ES-I3 (cell line): ENCODE results near the gene CHKB.

Source experiments
- H3K36me3 ChIP-seq: 2 replicates; pipeline ENCODE4 v1.6.1; 2013; ENCODE audit warnings: mild to moderate bottlenecking, low read length, control low read depth, moderate library complexity; ENCODE audit not compliant: insufficient read depth
- H3K4me1 ChIP-seq: 2 replicates; pipeline ENCODE4 v1.6.1; 2013; ENCODE audit warnings: mild to moderate bottlenecking, control low read depth, low read length; ENCODE audit not compliant: insufficient read depth
- H3K9ac ChIP-seq: 2 replicates; pipeline ENCODE4 v1.6.1; 2013; ENCODE audit warnings: low read depth, mild to moderate bottlenecking, low read length, moderate library complexity
- H3K9me3 ChIP-seq: 2 replicates; pipeline ENCODE4 v1.6.1; 2013; ENCODE audit warnings: mild to moderate bottlenecking, low read length, moderate library complexity; ENCODE audit not compliant: control insufficient read depth, insufficient read depth

CHKB gene

DNA sequence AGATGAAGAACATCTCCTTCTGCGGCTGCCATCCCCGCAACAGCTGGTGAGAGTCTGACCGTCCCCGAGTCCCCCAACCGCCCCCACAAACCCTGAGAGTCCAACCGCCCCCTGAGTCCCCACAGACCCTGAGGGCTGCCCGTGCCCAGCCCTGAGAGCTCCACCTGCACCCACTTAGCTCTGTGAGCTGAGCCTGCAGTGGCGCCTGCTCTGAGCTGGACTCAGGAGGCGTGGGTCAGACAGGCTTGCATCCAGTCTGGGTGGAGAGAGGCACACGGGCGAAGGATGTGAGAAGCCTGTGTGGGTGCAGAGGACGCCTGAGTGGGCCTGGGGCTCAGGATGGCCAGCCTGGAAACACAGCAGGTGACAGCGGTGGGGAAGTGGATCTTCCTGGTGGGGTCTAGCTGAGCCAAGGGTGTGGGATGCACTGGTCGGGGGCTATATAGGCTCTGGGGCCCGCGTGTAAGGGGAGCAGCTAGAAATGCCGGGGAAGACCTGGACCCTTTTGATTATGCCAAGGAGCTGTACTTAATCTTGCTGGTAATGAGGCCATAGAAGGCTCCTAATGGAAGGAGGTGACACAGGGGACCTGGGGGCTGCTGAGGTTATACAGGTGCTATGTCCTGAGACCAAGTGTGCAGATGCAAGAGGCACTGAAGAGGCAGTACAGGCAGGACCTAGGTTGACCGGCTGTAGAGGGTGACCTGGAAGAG, 24.5 kb upstream of the CHKB start:
- no peak overlapping the region for H3K9ac ChIP-seq
- H3K36me3 ChIP-seq, result no peaks in the 10 kb centered on the region
- H3K4me1 ChIP-seq, result no peaks in the 10 kb centered on the region
- no peaks in the 10 kb centered on the region for H3K9me3 ChIP-seq

DNA sequence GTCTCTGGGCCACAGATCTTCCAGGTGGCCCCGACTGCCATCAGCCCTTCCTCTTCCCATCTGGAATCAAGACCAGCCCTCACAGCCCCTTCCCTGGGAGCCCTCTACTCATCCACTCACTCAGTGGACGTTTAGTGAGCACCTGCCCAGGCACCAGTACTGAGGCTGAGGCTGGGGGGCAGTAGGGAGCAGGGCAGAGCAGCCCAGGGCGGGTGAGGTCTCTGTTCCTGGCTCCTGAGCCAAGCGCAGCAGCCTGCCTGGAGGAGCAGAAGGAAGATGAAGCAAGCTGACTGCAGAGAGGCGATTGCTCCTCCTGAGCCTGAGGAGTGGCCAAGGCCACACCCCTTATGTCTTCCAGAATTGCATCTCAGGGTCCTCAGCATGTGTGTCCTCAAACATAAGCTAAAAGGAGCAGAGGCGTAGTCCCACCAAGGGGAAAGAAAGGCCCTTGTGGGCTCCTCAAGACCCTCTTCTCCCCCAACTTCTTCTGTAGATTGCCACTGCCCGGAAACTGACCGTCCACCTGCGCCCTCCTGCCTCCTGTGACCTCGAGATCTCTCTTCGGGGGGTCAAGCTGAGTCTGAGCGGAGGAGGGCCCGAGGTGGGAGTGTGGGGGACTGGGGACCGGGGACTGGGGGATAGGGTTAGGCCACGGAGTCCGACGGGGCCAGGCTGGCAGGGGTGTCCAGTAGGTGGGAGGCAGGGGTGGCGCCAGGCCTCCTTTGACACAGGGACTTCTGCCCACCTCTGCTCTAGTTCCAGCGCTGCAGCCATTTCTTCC, 23.7 kb upstream of the CHKB start:
- Histone ChIP-seq H3K36me3 (no peaks in the 10 kb centered on the region), H3K9me3 (no peaks in the 10 kb centered on the region), H3K4me1 (no peaks in the 10 kb centered on the region; the same call in 1 of the 2 replicates), H3K9ac (no peak overlapping the region)

DNA sequence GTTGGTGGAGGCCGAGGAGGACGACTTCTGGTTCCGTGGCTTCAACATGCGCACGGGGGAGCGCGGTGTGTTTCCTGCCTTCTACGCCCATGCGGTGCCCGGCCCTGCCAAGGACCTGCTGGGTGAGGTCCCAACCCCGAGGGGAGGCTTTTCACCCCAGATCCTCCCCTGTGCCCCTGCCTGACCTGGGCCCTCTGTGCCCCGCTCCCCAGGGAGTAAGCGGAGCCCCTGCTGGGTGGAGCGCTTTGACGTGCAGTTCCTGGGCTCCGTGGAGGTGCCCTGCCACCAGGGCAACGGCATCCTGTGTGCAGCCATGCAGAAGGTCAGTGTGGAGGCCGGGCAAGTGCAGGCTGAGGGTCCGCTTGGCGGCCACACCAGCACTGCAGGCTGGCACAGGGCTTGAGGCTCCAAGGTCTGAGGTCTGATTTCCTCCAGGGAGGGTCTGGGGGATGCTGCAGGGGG, 23.0 kb upstream of the CHKB start:
- no peaks in the 10 kb centered on the region for H3K9me3 ChIP-seq
- no peaks in the 10 kb centered on the region; the same call in 1 of the 2 replicates for H3K4me1 ChIP-seq
- no peaks in the 10 kb centered on the region for H3K36me3 ChIP-seq
- H3K9ac ChIP-seq, result no peak overlapping the region

DNA sequence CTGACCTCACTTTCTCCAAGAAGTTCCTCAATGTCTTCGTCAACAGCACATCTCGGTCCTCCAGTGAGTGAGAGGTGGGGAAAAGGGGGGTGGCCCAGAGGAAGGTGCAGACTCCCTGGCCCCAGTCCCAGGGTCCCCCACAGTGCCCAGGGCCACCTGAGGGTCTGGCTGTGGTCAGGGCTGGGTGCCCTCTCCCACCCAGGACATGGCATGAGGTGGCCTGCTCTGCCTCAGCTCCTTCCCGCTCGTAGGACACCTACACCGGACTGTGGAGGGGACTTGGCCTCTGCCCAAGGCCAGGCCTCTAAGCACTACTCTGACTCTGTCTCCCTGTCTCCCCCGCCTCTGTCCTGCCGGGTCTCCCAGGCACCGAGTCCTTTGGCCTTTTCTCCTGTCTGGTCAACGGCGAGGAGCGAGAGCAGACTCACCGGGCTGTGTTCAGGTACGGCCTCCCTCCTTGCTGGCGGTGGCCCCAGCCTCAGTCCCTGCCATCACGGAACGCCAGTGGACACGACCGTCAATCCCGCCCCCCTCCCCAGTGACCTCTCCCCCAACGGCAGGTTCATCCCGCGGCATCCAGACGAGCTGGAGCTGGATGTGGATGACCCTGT, 22.5 kb upstream of the CHKB start:
- Histone ChIP-seq H3K4me1 (no peaks in the 10 kb centered on the region; the same call in 1 of the 2 replicates), H3K9me3 (no peaks in the 10 kb centered on the region), H3K9ac (no peak overlapping the region), H3K36me3 (no peaks in the 10 kb centered on the region)

DNA sequence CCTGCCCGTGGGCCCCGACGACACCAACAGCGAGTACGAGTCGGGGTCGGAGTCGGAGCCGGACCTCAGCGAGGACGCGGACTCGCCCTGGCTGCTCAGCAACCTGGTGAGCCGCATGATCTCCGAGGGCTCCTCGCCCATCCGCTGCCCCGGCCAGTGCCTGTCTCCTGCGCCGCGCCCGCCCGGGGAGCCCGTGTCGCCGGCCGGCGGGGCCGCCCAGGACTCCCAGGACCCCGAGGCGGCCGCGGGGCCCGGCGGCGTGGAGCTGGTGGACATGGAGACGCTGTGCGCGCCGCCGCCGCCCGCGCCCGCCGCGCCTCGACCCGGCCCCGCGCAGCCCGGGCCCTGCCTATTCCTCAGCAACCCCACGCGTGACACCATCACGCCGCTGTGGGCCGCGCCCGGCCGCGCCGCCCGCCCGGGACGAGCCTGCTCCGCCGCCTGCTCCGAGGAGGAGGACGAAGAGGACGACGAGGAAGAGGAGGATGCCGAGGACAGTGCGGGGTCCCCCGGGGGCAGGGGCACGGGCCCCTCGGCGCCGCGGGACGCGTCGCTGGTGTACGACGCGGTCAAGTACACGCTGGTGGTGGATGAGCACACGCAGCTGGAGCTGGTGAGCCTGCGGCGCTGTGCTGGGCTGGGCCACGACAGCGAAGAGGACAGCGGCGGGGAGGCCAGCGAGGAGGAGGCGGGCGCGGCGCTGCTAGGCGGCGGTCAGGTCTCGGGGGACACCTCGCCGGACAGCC, 21.8 kb upstream of the CHKB start:
- Histone ChIP-seq H3K36me3 (no peaks in the 10 kb centered on the region), H3K4me1 (no peaks in the 10 kb centered on the region; the same call in 1 of the 2 replicates), H3K9me3 (no peaks in the 10 kb centered on the region)

DNA sequence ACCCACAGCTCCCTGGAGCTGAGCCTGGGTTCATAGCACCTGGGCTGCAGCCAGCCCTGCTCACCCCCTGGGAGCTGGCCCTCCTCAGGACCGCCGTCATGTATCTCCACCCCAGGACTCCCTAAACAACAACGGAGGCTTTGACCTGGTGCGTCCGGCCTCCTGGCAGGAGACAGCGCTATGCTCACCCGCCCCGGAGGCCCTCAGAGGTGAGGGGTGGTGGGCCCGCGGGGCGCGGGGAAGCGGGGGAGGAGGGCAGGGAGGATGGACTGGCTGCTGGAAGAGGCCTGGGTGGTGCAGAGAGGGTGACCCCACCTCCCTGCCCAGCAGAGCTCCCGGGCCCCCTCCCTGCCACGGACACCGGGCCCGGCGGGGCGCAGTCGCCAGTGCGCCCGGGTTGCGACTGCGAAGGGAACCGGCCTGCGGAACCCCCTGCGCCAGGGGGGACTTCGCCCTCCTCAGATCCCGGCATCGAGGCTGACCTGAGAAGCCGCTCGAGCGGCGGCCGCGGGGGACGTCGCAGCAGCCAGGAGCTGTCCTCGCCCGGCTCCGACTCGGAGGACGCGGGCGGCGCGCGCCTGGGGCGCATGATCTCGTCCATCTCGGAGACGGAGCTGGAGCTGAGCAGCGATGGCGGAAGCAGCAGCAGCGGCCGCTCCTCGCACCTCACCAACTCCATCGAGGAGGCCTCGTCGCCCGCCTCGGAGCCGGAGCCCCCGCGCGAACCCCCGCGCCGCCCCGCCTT, 21.0 kb upstream of the CHKB start:
- peak overlapping the region; percentile 20; the same call in 1 of the 2 replicates for H3K9ac ChIP-seq
- H3K36me3 ChIP-seq, result no peaks in the 10 kb centered on the region
- no peaks in the 10 kb centered on the region; the same call in 1 of the 2 replicates for H3K4me1 ChIP-seq
- H3K9me3 ChIP-seq, result no peaks in the 10 kb centered on the region

More for the DNA sequence above, 21.8 kb upstream of the CHKB start:
- H3K9ac ChIP-seq, result peak overlapping the region; percentile 20; the same call in 1 of the 2 replicates

DNA sequence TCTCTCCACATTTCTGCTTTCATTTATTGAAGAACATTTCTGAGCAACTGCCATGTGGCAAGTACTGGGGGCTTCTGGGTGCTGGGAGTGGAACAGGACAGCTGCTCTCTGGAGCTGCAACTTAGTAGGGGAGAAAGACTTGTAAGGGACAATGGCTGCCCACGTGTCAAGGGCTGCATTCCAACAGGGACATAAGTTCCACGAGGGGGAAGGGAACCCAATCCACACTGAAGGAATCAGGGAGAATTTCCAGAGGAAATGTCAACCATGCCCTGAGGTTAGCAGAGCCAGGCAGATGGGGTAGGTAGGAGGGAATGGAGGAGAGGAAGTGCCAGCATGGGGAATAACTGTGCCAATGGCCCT, 19.7 kb upstream of the CHKB start:
- no peaks in the 10 kb centered on the region for H3K36me3 ChIP-seq
- H3K4me1 ChIP-seq, result no peaks in the 10 kb centered on the region; the same call in 1 of the 2 replicates
- H3K9me3 ChIP-seq, result no peaks in the 10 kb centered on the region
- H3K9ac ChIP-seq, result no peak overlapping the region

DNA sequence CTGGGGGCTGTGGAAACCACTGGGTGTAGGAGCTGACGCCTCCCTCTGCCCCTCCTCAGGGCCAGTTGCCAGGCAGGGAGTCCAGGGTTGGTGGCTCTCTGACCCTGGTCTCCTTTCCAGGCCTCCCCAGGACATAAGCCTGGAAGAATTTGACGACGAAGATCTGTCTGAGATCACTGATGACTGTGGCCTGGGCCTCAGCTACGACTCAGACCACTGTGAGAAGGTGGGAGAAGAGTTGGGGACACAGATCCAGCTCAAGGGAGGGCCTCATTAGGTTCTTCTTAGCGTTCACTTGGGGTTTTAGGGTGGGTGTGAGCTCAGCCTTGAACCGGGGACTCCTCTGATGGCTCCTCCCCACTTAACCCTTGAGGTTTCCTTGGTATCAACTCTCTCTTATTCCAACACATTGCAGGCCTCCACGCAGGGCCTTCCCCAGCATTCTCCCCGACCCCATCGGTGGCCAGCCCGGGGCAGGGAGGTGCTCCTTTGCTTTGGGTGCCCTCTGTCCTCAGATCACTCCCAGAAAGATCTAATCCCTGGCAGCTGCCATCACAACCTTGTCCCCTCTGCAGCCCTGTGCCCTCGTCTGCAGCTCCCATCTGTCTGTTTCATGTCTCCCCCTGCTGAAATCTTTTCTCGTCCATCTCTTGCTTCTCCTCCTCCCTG, 19.2 kb upstream of the CHKB start:
- Histone ChIP-seq H3K9ac (no peak overlapping the region), H3K36me3 (no peaks in the 10 kb centered on the region), H3K4me1 (no peaks in the 10 kb centered on the region; the same call in 1 of the 2 replicates), H3K9me3 (no peaks in the 10 kb centered on the region)

DNA sequence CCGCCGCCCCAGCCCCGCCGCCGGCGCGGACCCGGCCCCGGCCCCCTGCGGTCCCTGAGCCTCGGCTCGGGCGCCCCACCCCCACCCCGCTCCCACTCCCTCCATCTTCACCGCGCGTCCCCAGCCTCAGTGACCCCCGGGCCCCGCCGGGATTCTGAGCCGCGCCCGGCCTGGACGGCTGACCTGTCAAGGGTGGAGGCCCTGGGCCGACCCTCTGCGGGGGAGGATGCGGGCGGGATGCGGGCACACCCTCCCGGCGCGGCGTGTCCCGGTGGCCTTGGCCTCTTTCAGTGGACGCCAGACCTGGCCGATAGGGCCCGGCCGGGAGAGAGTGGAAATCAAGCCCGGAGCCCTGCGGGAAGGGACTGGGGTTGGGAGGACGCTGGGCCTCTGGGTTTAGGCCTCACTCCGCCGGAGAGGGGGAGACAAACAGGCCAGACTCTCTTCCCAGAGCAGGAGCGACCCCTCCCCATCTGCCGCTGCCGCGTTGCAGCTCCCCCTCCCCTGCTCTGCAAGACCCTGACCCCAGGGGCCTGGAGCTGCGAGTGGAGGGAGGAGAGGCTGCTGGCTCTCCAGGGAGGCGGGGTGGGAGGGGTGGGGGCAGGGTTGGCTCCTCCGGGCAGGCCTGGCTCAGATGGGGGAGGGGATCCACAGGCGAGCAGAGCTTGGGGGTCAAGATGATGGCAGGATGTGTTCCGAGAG, 18.5 kb upstream of the CHKB start:
- H3K36me3 ChIP-seq, result no peaks in the 10 kb centered on the region
- H3K9ac ChIP-seq, result no peak overlapping the region
- H3K4me1 ChIP-seq, result no peaks in the 10 kb centered on the region; the same call in 1 of the 2 replicates
- H3K9me3 ChIP-seq, result no peaks in the 10 kb centered on the region

DNA sequence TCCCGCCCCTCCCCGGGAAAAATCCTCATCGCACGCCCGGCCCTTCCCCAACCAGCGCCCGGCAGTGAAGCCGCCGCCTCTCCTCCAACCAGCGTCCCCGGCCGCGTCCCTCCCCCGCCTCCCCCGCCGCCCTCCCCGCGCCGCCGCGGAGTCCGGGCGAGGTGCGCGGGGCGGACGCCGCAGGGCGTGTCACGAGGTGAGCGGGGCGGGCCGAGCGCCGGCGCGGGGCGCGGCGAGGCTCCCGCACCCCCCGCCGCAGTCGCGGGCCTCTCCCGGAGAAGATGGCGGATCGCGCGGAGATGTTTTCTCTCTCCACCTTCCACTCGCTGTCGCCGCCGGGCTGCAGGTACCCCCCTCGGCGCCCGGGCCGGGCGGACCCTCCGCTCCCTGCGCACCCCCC, 17.9 kb upstream of the CHKB start, which contains the start of gene MAPK8IP2:
MAPK8IP2 (plus strand) TSS at position 256 of the 400 bp plus-strand sequence; CDS start at position 282, 26 bp downstream.
- Histone ChIP-seq H3K9ac (no peak within 1 kb of the TSS), H3K36me3 (no peaks in the 10 kb centered on the region), H3K9me3 (no peaks in the 10 kb centered on the region), H3K4me1 (no peaks in the 10 kb centered on the region; the same call in 1 of the 2 replicates)

DNA sequence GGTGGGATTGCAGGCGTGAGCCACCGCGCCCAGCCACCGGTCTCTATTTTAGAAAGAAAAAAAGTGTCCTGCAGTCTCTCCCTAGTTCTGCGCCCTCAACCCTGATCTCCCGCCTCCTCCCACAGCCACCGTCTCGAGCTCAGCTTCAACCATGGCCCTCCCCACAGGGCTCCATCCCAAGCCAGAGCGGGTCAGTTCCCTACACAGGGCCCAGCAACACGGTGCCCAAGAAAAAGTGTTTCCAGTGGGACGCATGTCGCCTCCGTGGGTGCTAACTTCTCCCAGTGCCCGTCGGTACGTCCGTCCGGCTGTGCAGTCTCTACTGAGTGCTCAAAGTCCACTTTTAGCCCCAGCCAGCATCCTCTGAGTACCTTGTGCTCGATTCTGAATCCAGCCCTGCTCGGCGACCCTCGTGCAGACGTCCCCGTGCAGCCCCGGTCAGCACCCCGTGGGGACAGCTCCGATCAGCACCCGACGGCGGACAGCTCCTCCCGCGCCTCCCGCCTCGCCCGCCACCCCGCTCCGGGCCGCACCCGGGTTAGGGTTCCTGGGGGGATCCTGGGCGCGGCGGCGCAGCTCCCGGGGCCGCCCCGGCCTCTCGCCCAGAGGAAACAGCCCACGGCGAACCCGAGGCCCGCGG, 17.3 kb upstream of the CHKB start:
- H3K9ac ChIP-seq, result no peak overlapping the region
- H3K9me3 ChIP-seq, result no peaks in the 10 kb centered on the region
- H3K4me1 ChIP-seq, result no peaks in the 10 kb centered on the region; the same call in 1 of the 2 replicates
- no peaks in the 10 kb centered on the region for H3K36me3 ChIP-seq

DNA sequence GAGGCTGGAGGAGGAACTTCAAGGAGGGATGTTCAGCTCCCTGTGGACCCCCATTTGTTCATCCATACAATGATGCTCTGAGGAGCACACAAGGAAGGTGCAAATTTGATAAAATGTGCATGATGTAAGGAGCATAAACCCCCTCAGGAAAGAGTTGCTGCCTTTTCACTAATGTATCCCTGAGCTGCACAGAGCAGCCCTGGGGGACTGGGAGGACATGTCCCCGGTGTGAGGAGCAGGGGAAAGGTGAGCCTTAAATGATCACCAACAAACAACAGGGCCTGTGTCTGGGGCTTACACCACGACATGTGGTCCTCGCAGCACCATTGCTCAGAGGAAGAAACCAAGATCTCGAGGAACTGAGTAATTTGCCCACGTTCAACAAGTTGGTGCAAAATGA, 14.4 kb upstream of the CHKB start:
- Histone ChIP-seq H3K9ac (no peak overlapping the region), H3K9me3 (no peaks in the 10 kb centered on the region), H3K4me1 (no peaks in the 10 kb centered on the region; the same call in 1 of the 2 replicates), H3K36me3 (no peaks in the 10 kb centered on the region)
